HEK293T (cell line): ENCODE results near the gene LAMA5.

ENCODE experiments used
- CTCF ChIA-PET: fragments of 350-600 bp; formaldehyde crosslinking; extraction: SDS; loops from one replicate; lab custom pipeline; 2021; ENCODE audit warnings: antibody characterized with exemption, inconsistent platforms; lab: Yijun Ruan, JAX
- POLR2A ChIA-PET: fragments of 350-600 bp; formaldehyde crosslinking; extraction: SDS; loops from one replicate; lab custom pipeline; 2020; ENCODE audit warnings: antibody characterized with exemption, inconsistent platforms; lab: Yijun Ruan, JAX
- DNase-seq: peaks from one replicate; pipeline ENCODE4 v3.0.0; 2012; ENCODE audit warnings: mixed read lengths; ENCODE audit errors: extremely low spot score
- ARNT ChIP-seq: fragments of 450-650 bp; IDR thresholded peaks from 2 replicates; pipeline ENCODE4 v1.6.1; 2017; ENCODE audit warnings: mild to moderate bottlenecking
- BHLHE40 ChIP-seq: fragments of 450-650 bp; IDR thresholded peaks from 2 replicates; pipeline ENCODE4 v1.6.1; 2016; ENCODE audit warnings: mild to moderate bottlenecking, moderate library complexity, borderline replicate concordance
- CTBP1 ChIP-seq: fragments of 450-650 bp; IDR thresholded peaks from 2 replicates; pipeline ENCODE4 v1.6.1; 2016; ENCODE audit warnings: borderline replicate concordance
- ELF4 ChIP-seq: fragments of 450-650 bp; IDR thresholded peaks from 2 replicates; pipeline ENCODE4 v1.6.1; 2017; ENCODE audit warnings: antibody characterized with exemption
- FOXA1 ChIP-seq: fragments of 450-650 bp; IDR thresholded peaks from 2 replicates; pipeline ENCODE4 v1.6.1; 2016; ENCODE audit warnings: mild to moderate bottlenecking
- FOXK2 ChIP-seq: fragments of 450-650 bp; IDR thresholded peaks from 2 replicates; pipeline ENCODE4 v1.6.1; 2016; ENCODE audit warnings: mild to moderate bottlenecking
- FOXM1 ChIP-seq: fragments of 450-650 bp; IDR thresholded peaks from 2 replicates; pipeline ENCODE4 v1.6.1; 2017; ENCODE audit warnings: mild to moderate bottlenecking, borderline replicate concordance
- HDGF ChIP-seq: fragments of 450-650 bp; IDR thresholded peaks from 2 replicates; pipeline ENCODE4 v1.6.1; 2017; ENCODE audit warnings: antibody characterized with exemption, borderline replicate concordance
- L3MBTL2 ChIP-seq: fragments of 450-650 bp; conservative IDR thresholded peaks from 2 replicates; pipeline ENCODE4 v1.6.1; 2016; ENCODE audit warnings: mild to moderate bottlenecking
- LEF1 ChIP-seq: fragments of 450-650 bp; IDR thresholded peaks from 2 replicates; pipeline ENCODE4 v1.6.1; 2017; ENCODE audit warnings: mild to moderate bottlenecking, borderline replicate concordance
- NFRKB ChIP-seq: fragments of 450-650 bp; IDR thresholded peaks from 2 replicates; pipeline ENCODE4 v1.6.1; 2016; ENCODE audit warnings: mild to moderate bottlenecking, moderate library complexity
- SP1 ChIP-seq: fragments of 450-650 bp; IDR thresholded peaks from 2 replicates; pipeline ENCODE4 v1.6.1; 2017
- SUZ12 ChIP-seq: fragments of 450-650 bp; IDR thresholded peaks from 2 replicates; pipeline ENCODE4 v1.6.1; 2016; ENCODE audit warnings: mild to moderate bottlenecking
- TARDBP ChIP-seq: fragments of 450-650 bp; IDR thresholded peaks from 2 replicates; pipeline ENCODE4 v1.6.1; 2016
- ZNF384 ChIP-seq: fragments of 450-650 bp; IDR thresholded peaks from 2 replicates; pipeline ENCODE4 v1.6.1; 2016
- TF ChIP-seq, protein P1 (sequence below): fragments of 450-650 bp; IDR thresholded peaks from 2 replicates; pipeline ENCODE4 v1.6.1; 2016

LAMA5 gene

GRCh38 chr20:62394248-62395245 lies 27.4 kb upstream of the LAMA5 start:
- DNase-seq = no peak
- TF ChIP-seq TARDBP (no peak), SUZ12 (no peak), FOXK2 (no peak), L3MBTL2 (no peak), BHLHE40 (no peak), ARNT (no peak), NFRKB (no peak), ZNF384 (no peak), ELF4 (no peak), CTBP1 (no peak), FOXM1 (no peak), HDGF (no peak), SP1 (no peak)
- TF ChIP-seq, protein P1, sequence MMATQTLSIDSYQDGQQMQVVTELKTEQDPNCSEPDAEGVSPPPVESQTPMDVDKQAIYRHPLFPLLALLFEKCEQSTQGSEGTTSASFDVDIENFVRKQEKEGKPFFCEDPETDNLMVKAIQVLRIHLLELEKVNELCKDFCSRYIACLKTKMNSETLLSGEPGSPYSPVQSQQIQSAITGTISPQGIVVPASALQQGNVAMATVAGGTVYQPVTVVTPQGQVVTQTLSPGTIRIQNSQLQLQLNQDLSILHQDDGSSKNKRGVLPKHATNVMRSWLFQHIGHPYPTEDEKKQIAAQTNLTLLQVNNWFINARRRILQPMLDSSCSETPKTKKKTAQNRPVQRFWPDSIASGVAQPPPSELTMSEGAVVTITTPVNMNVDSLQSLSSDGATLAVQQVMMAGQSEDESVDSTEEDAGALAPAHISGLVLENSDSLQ = no peak
- POLR2A ChIA-PET = no interaction called here
- CTCF ChIA-PET = interaction anchor here (0.8 kb wide), 1 partner anchor 15 kb away, joined by 3 read pairs; no protein-coding TSS in a partner anchor

GRCh38 chr20:62393830-62394229 lies 26.7 kb upstream of the LAMA5 start:
- no peak for TF ChIP-seq BHLHE40
- no peak for TF ChIP-seq TARDBP
- TF ChIP-seq L3MBTL2 = no peak
- no peak for TF ChIP-seq FOXM1
- TF ChIP-seq, protein P1 = no peak
- TF ChIP-seq CTBP1 = no peak
- no peak for TF ChIP-seq ELF4
- no peak for TF ChIP-seq NFRKB
- DNase-seq = no peak
- ChIA-PET POLR2A (no interaction called here), CTCF (no interaction called here)

DNA sequence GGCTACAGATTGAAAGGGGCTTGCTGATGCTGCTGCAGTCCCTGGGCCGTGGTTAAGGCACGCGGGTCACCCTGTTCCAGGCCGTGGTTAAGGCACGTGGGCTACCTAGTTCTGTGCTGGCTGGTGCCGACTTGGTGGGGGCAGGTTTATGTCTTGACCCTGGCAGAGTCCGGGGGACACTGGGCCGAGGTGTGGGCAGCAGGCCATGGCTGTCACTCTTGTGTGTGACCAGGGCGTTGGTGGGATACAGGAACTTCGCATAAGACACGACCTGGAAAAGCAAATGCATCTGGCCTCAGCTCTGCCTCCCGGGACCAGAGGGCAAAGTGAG lies 26.2 kb upstream of the LAMA5 start:
- POLR2A ChIA-PET = no interaction called here
- CTCF ChIA-PET = no interaction called here
- DNase-seq = no peak
- no peak for TF ChIP-seq FOXK2
- no peak for TF ChIP-seq L3MBTL2
- no peak for TF ChIP-seq SP1
- no peak for TF ChIP-seq ELF4

GRCh38 chr20:62392621-62393334 lies 25.7 kb upstream of the LAMA5 start:
- TF ChIP-seq FOXA1 (no peak), HDGF (no peak)
- CTCF ChIA-PET = no interaction called here
- DNase-seq = no peak
- POLR2A ChIA-PET = interaction anchor here (0.9 kb wide), 1 partner anchor 12 kb away, joined by 3 read pairs; no protein-coding TSS in a partner anchor

DNA sequence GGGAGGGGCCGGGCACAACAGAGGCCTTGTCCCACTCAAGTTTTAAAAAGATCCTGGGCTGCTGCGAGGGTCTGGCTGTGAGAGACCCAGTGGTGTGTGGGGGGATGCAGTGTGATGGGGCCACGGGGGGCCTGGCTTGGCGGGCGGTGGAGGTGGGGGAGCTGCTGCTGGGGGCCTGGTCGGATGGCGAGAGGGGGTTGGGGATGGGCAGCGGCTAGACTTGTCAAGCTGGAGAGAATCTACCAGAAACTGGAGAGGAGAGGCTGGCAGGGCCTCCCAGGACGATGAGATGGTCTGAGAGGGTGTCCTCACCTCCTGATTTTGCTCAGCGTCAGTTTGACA lies 24.9 kb upstream of the LAMA5 start:
- DNase-seq = no peak
- CTCF ChIA-PET = no interaction called here
- no peak for TF ChIP-seq ARNT
- no peak for TF ChIP-seq HDGF
- TF ChIP-seq SUZ12 = no peak
- TF ChIP-seq ELF4 = no peak
- TF ChIP-seq LEF1 = no peak
- TF ChIP-seq FOXA1 = no peak
- TF ChIP-seq FOXM1 = no peak
- TF ChIP-seq ZNF384 = no peak
- no peak for TF ChIP-seq FOXK2
- TF ChIP-seq L3MBTL2 = no peak
- TF ChIP-seq BHLHE40 = no peak
- POLR2A ChIA-PET = interaction anchor here (0.9 kb wide), 1 partner anchor 11 kb away, joined by 3 read pairs; no protein-coding TSS in a partner anchor

DNA sequence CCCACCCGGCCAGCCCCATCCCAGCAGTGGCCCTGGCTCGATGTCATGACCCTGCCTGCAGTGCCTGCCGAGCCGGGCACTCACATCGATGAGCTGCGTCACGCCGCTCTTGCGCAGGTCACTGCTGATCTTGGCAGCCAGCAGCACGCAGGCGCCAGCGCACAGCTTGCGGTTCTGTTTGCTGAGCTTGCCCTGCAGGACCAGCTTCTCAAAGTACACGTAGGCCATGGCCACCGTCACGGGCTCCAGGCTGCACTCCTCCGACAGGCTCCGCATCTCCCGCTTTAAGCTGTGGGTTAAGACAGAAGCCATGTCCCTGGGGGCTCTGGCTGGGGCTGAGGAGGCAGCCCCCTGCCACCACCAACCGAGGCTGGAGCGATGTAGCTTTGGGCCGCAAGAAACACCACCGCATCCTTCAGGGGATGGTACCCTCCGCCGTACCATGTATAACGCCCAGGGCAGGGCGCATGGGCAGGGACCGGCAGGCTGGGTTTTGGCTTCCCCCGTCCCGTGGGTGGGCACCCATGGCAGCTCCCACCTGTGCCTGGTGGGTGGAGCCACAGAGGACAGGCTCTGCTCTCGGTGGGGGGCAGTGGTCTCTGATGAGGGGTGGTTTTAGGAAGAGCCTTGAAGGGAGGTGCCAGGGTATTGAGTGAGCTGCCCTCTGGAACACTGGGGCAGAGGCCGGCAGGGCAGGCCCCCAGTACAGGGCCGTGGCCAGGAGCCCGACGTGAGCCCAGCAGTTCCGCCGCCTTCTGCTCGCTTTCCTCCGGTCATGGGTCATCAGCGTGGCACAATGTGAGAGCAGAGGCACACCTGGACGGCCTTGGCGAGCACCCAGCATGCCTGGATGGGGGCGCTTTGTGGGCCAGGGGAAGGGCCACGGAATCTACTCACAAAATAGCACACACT lies 24.3 kb upstream of the LAMA5 start:
- DNase-seq = no peak
- CTCF ChIA-PET = no interaction called here
- POLR2A ChIA-PET = interaction anchor here (0.8 to 1.8 kb wide), 2 partner anchors 13 to 26 kb away, joined by 3 to 7 read pairs; no protein-coding TSS in a partner anchor
- TF ChIP-seq FOXM1 = no peak
- TF ChIP-seq FOXK2 = no peak
- no peak for TF ChIP-seq TARDBP
- TF ChIP-seq LEF1 = no peak
- no peak for TF ChIP-seq CTBP1
- TF ChIP-seq, protein P1 = no peak
